Activated T-cell treated with anti-CD3 and anti-CD28 coated beads for 24 hours (primary cell): ENCODE results near the gene SCAP.

Source experiments
- DNase-seq: peaks from one replicate; pipeline ENCODE4 v3.0.0-alpha.2; 2020; ENCODE audit warnings: low read depth

The SCAP gene

DNA sequence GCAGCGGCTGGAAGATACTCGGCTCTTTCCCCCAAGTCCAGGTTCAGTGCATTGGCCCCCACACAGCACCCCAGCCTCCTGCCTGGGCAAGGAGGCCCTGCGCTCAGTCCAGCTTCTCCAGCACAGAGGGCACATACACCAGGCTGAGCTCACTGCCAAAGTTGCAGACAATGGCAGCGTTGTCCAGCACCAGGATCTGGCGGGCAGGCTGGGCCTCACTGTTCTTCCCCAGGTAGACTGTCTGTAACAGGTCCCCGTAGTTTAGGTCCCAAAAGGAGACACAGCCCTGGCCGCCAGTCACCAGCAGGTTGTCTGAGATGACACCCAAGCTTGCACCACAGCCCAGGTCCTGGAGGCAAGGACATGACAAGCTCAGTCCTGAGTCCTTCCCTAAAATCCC, 62.0 kb downstream of the SCAP start:
- DNase-seq = no peak

DNA sequence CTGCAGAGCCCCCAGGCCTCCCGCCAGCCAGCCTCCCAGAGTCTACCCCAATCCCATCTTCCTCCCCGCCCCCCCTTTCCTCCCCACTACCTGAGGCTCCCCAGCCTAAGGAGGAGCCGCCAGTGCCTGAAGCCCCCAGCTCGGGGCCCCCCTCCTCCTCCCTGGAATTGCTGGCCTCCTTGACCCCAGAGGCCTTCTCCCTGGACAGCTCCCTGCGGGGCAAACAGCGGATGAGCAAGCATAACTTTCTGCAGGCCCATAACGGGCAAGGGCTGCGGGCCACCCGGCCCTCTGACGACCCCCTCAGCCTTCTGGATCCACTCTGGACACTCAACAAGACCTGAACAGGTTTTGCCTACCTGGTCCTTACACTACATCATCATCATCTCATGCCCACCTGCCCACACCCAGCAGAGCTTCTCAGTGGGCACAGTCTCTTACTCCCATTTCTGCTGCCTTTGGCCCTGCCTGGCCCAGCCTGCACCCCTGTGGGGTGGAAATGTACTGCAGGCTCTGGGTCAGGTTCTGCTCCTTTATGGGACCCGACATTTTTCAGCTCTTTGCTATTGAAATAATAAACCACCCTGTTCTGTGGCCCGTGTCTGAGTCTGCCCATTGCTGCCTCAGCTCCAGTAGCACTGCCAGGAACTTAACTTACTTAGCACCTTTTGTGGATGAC, 62.8 kb downstream of the SCAP start:
- DNase-seq = no peak

GRCh38 chr3:47412453-47412756, 63.3 kb downstream of the SCAP start:
- DNase-seq = no peak

DNA sequence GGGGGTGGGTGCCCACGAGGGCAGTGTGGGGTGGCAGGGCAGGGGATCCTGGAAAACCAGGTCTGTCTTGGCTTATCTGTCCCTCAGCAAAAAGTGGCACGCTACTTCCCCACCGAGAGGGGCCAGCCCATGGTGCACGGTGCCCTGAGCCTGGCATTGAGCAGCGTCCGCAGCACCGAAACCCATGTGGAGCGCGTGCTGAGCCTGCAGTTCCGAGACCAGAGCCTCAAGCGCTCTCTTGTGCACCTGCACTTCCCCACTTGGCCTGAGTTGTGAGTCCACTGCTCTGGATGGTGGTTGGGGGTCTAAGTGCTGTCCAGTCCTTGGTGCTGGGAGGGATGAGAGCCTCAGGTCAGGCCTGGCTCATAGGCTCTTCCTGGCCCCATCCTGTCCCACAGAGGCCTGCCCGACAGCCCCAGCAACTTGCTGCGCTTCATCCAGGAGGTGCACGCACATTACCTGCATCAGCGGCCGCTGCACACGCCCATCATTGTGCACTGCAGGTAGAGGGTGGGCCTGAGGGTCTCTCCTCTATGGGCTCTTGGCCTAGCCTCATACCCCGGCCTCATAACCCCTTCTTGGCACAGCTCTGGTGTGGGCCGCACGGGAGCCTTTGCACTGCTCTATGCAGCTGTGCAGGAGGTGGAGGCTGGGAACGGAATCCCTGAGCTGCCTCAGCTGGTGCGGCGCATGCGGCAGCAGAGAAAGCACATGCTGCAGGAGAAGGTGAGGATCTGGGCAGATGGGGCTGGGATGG, 63.9 kb downstream of the SCAP start:
- DNase-seq = no peak

- no peak for DNase-seq
Observed at GRCh38 chr3:47410801-47411646, 64.7 kb downstream of the SCAP start.

DNA sequence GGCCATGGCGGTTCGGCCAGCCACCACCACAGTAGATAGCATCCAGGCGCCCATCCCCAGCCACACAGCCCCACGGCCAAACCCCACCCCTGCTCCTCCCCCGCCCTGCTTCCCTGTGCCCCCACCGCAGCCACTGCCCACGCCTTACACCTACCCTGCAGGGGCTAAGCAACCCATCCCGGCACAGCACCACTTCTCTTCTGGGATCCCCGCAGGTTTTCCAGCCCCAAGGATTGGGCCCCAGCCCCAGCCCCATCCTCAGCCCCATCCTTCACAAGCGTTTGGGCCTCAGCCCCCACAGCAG, 65.4 kb downstream of the SCAP start:
- DNase-seq = no peak

DNA sequence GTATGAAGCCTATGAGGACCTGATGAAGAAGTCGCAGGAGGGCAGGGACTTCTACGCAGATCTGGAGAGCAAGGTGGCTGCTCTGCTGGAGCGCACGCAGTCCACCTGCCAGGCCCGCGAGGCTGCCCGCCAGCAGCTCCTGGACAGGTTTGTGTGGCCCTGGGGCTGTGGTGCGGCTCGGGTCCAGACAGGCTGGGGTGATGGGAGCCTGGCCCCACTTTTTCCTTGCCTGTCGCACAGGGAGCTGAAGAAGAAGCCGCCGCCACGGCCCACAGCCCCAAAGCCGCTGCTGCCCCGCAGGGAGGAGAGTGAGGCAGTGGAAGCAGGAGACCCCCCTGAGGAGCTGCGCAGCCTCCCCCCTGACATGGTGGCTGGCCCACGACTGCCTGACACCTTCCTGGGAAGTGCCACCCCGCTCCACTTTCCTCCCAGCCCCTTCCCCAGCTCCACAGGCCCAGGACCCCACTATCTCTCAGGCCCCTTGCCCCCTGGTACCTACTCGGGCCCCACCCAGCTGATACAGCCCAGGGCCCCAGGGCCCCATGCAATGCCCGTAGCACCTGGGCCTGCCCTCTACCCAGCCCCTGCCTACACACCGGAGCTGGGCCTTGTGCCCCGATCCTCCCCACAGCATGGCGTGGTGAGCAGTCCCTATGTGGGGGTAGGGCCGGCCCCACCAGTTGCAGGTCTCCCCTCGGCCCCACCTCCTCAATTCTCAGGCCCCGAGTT, 65.9 kb downstream of the SCAP start:
- no peak for DNase-seq

DNA sequence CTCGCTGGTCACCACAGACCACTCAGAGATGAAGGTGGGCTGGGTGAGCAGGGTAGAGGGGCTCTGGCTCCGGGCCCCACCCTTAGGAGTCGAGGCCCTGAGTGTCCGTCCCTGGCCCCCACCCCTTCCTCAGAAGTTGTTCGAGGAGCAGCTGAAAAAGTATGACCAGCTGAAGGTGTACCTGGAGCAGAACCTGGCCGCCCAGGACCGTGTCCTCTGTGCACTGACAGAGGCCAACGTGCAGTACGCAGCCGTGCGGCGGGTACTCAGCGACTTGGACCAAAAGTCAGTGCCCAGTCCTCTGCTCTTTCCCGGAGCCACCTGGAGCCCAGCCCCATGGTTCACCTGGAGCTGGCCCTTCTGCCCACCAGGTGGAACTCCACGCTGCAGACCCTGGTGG, 66.5 kb downstream of the SCAP start:
- DNase-seq = no peak

GRCh38 chr3:47408839-47409229, 66.9 kb downstream of the SCAP start:
- DNase-seq = no peak

DNA sequence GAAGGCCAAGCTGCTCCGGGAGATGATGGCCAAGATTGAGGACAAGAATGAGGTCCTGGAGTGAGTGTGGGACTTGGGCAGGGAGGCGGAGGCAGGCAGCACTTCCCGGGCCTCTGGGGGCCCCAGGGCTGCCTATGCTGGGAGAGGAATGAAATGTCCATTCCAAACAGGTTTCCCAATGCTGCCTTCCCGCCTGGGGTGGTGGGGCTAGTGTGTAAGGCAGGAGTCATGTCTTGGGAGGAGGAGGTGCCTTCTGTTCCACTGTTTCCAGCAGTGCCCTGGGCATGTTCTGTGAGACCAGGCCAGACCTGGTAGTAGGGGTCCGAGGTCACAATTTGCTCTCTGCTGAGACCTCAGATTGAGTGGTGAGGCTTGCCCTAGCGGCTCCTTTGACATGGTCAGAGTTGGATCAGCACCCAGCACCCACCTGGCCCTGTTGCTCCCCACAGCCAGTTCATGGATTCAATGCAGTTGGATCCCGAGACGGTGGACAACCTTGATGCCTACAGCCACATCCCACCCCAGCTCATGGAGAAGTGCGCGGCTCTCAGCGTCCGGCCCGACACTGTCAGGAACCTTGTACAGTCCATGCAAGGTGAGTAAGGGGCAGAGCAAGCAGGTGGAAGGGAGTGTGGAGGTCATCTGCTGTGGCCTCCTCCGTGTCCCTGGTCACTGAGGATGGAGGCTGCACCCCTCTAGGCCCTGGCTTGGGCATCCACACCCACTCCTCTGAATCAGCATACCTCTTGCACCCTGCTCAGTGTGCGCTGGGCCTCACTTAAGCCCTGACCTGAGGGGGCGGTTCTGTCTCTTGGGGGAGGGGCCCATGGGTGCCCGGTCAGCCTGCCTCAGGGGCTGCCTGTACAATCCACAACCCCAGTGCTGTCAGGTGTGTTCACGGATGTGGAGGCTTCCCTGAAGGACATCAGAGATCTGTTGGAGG, 67.6 kb downstream of the SCAP start:
- DNase-seq = no peak

DNA sequence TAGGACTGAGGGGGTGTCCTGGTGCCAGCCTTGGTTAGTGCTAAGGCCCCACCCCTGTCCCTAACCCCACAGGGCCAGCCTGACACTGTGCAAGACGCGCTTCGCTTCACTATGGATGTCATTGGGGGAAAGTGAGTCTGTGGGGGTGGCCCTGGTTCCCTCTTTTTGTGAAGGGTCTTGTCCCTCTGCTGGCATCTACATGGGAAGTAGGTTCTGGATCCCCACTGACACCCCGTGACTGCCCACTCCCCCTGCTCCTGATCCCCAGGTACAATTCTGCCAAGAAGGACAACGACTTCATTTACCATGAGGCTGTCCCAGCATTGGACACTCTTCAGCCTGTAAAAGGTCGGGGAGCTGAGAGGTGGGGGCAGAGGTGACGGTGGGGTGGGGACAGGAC, 68.5 kb downstream of the SCAP start:
- DNase-seq = no peak

GRCh38 chr3:47406762-47407149, 69.0 kb downstream of the SCAP start:
- no peak for DNase-seq

GRCh38 chr3:47405820-47406761, 69.7 kb downstream of the SCAP start:
- no peak for DNase-seq

DNA sequence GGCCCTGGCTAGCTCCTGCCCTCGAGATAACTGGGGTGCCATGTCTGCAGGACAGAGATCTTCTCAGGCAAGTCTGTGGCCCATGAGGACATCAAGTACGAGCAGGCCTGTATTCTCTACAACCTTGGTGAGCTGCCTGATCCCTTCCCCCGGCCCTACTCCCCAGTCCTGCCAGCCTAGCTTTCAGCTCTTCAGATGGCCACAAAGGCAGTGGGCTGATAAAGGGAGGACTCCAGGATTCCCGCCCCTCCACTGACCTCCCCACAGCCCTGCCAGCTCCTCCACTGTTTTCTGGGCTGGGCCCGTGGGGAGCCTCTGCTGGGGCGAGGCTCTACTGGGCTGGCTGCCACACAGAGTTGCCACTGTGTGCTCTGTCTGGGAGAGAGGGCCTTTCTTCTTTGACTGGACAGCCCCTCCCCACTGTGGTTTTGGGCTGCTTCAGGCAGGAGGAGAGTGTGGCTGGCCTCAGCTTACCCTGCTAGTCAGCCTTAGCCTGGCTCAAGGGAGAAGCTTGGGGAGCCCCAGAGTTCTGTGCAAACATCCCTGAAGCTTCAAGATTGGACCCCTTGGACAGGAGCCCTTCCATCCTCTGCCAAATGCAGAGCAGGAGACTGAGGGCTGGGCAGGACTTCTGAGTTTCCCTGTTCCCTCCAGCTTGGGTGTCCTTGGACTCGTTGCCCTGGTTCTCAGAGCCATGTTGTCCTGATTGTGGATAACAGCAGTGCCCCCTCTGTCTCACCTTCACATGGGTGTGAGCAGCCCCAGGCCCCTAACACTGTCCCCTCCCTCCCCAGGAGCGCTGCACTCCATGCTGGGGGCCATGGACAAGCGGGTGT, 70.6 kb downstream of the SCAP start:
- no peak for DNase-seq

- DNase-seq = no peak
Observed at GRCh38 chr3:47404431-47404876, 71.3 kb downstream of the SCAP start.

DNA sequence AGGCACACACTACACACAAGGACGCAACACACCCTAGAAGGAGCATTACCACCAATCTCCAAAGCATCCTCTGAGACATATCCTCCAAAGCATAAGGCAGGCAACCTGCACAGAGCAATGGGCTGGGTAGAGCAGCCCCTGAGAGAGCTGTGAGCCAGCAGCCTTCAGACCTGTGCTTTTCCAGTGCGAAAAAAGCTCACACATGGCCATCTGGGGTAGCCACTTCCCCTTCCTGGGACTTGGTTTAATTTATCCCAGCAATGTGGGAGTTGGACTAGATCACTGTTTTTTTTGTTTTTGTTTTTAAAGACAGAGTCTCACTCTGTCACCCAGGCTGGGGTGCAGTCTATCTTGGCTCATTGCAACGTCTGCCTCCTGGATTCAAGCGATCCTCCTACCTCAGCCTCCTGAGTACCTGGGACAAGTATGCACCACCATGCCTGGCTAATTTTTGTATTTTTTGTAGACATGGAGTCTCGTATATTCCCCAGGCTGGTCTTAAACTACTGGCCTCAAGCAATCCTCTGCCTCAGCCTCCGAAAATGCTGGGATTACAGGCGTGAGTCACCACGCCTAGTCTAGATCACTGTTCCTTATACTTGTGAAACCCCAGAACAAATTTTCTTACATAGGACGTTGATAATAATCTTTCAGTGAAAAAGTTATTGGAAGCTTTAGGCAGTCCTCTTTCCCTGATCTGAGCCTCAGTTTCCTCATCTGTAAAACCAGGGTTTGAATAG, 76.0 kb downstream of the SCAP start:
- DNase-seq = no peak

GRCh38 chr3:47399016-47399415, 76.7 kb downstream of the SCAP start:
- DNase-seq = no peak

- no peak for DNase-seq
Observed at GRCh38 chr3:47398228-47398627, 77.5 kb downstream of the SCAP start.

DNA sequence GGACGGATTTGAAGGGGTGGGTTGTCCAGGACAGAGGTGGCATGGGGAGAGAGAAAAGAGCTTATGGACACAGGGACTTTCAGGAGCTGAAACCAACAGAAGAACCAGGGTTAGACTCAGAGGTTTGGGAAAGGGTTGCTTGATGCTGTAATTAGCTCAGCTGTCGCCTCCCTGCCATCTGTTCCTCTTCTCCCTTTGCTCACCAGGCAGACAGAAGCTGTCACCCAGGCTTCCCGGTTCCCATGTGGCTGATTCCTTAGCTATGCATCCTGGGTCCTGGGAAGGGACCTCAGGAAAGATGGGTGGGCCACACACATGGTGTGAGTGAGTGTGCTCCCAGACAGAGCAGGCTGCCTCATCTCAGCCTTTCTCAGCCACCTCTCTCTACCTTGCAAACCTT, 80.9 kb downstream of the SCAP start:
- DNase-seq = no peak
